LNCaP clone FGC (cell line): ENCODE measurements around the gene TGFBRAP1.

ENCODE experiments used
- DNase-seq: peaks from one replicate; pipeline ENCODE4 v3.0.0-alpha.2; 2011; ENCODE audit warnings: low read depth
- H3K4me3 ChIP-seq: 2 replicates; pipeline ENCODE4 v1.5.1; 2011; ENCODE audit warnings: mild to moderate bottlenecking, low read depth, low read length, control low read depth
- CTCF ChIP-seq: IDR thresholded peaks from 2 replicates; pipeline ENCODE4 v1.5.1; 2012; ENCODE audit warnings: mild to moderate bottlenecking; ENCODE audit not compliant: control insufficient read depth, insufficient read depth; ENCODE audit errors: extremely low read depth

Gene TGFBRAP1

GRCh38 chr2:105368759-105369408 lies 39.3 kb upstream of the TGFBRAP1 start:
- peak; percentile 22 for DNase-seq
- H3K4me3 ChIP-seq, result no peak overlapping the region
- TF ChIP-seq CTCF, result no peak

GRCh38 chr2:105365206-105365605 lies 35.7 kb upstream of the TGFBRAP1 start:
- no peak for DNase-seq
- no peak for TF ChIP-seq CTCF
- H3K4me3 ChIP-seq, result no peak overlapping the region

- DNase-seq, result no peak
- no peak overlapping the region for H3K4me3 ChIP-seq
- no peak for TF ChIP-seq CTCF
These were observed 35.1 kb upstream of the TGFBRAP1 start for GRCh38 chr2:105364436-105365139.

GRCh38 chr2:105362862-105363591 lies 33.5 kb upstream of the TGFBRAP1 start:
- H3K4me3 ChIP-seq, result no peak overlapping the region
- DNase-seq, result no peak
- no peak for TF ChIP-seq CTCF

GRCh38 chr2:105361102-105361889 lies 31.8 kb upstream of the TGFBRAP1 start:
- no peak overlapping the region for H3K4me3 ChIP-seq
- no peak for TF ChIP-seq CTCF
- DNase-seq, result no peak

GRCh38 chr2:105358593-105358992 lies 29.1 kb upstream of the TGFBRAP1 start:
- no peak for DNase-seq
- TF ChIP-seq CTCF, result no peak
- H3K4me3 ChIP-seq, result no peak overlapping the region
